ENCODE measurements around the gene CILP2. TPM values are rescaled to one million over a fixed set of nuclear protein-coding genes. Genes with fewer than 3 reads are reported as not detected.

Gene CILP2
- total RNA-seq, 1 experiment from 2014 or later: 0.20 TPM

GRCh38 chr19:19502281-19502680 lies 35.8 kb upstream of the CILP2 start:
- in situ Hi-C loops (cut with HindIII; ENCODE audit: low pct_unique_long_range_greater_than_20kb, low sequenced_read_pairs): no loop called here

GRCh38 chr19:19502808-19503602 lies 35.1 kb upstream of the CILP2 start:
- in situ Hi-C loops (cut with HindIII; ENCODE audit: low pct_unique_long_range_greater_than_20kb, low sequenced_read_pairs): no loop called here
- DNase-seq (ENCODE audit: low read depth): no peak

More at GRCh38 chr19:19502281-19502680, 35.8 kb upstream of the CILP2 start:
- DNase-seq (ENCODE audit: low read depth): no peak

DNA sequence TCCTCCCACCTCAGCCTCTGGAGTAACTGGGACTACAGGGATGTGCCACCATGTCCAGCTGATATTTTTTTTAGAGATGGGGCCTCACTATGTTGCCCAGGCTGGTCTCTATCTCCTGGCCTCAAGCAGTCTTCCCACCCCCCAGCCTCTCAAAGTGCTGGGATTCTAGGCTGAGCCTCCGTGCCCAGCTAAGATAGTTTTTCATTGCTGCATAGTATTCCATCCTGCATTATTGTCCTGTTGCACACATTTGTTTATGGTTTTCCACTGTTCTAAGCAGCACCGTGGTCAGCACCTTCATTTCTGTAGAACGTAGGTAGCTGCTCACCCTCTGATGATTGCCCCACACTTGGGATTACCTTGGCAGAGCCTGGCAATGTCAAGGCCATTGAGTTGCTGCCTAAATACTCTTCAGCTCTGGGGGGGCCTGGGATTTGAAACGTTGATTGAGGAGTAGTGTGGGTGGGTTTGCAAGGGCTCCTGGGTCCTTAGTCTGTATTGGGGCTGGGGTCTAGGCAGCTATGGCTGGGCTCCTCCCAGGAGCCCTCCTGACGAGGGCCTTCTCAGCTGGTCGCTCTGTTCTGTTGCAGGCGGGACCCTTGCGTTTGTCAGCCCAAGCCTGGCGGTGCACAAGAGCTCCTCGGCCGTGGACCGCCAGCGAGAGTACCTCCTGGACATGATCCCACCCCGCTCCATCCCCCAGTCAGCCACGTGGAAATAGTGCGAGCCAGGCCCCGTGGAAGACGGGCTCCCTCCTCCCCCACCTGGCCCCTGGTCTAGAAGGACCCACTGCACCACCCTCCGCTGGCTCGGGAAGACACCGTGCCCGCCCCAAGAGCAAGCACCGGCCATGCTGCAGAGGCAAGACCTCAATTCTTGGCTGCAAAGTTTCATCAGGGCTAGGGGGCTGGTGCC lies 33.1 kb upstream of the CILP2 start:
- in situ Hi-C loops (cut with HindIII; ENCODE audit: low pct_unique_long_range_greater_than_20kb, low sequenced_read_pairs): no loop called here
- no peak for DNase-seq (ENCODE audit: low read depth)

GRCh38 chr19:19505669-19506326 lies 32.3 kb upstream of the CILP2 start:
- in situ Hi-C loops (cut with HindIII; ENCODE audit: low pct_unique_long_range_greater_than_20kb, low sequenced_read_pairs): no loop called here

DNA sequence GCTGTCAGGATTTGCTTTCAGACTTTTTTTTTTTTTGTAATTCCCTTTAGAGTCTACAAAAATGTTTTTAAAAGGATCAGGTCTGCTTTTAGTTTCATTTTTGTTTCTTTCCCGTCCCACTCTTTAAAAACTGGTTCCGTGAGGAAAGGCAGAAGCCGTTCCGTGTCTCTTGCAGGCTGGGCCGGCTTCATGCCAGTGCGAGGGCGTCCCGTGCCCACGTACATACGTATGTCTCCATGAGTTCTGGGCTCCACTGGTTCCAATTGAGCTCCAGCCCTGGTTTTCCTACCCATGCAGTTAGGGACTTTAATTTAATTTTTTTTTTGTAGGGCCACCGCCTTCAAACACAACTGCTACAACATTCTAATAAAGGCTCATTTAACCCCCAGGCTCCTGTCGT lies 31.5 kb upstream of the CILP2 start:
- in situ Hi-C loops (cut with HindIII; ENCODE audit: low pct_unique_long_range_greater_than_20kb, low sequenced_read_pairs): no loop called here
- no peak for DNase-seq (ENCODE audit: low read depth)

More at GRCh38 chr19:19505669-19506326, 32.3 kb upstream of the CILP2 start:
- DNase-seq (ENCODE audit: low read depth): no peak

DNA sequence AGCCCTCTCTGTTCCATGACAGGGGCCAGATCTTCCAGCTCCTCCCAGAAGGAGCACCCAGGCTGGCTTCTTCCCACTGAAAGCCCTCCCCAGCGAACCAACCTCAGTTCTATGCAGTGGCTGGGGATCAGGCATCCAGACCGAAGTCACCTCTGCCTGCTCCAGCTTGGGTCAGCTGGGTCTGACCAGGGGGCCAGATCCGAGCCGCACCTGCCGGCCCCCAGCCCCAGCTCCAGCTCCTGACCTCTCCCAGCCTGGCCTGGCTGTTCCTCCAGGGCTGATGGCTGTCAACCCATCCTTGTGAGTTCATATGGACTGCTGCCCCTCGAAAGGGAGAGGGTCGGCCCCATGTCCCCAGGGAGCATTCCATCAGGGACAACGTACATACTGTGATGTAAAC lies 30.7 kb upstream of the CILP2 start:
- DNase-seq (ENCODE audit: low read depth): no peak
- in situ Hi-C loops (cut with HindIII; ENCODE audit: low pct_unique_long_range_greater_than_20kb, low sequenced_read_pairs): no loop called here

DNA sequence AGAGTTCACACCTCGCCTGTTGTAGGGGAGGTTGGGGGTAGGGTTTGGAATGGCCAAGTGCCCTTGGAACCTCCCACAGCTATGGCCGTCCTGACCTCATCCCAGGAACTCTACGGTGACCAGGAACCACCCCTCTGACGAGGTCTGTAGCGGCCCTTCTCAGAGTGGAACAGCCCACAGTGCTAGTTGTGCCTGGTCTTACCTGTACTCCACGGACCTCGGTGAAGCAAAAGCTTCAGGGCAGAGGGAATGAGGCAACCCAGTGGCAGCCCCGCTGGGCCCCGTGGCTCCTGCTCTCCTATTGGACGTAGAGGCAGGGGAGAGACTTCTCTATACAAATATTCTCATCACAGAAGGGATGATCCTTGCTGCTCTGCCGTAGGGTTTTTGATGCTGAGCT lies 29.8 kb upstream of the CILP2 start:
- DNase-seq (ENCODE audit: low read depth): no peak
- in situ Hi-C loops (cut with HindIII; ENCODE audit: low pct_unique_long_range_greater_than_20kb, low sequenced_read_pairs): no loop called here

DNA sequence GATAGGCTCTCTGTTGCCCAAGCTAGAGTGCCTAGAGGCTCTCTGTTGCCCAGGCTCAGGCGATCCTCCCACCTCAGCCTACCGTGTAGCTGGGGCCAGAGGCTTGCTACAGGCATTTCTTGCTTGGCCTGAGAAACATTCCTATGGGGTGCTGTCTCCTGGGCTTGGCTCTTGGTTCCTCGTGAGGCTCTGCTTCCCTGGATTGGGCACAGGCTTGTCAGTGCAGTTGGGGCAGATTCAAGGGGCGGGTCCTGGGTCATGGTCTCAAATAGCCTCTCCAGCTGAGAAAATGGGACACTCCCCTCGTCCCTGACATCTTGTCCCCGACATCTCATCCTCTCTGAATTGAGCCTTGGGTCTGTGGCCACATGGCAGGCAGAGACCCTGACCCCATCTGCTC lies 27.6 kb upstream of the CILP2 start:
- in situ Hi-C loops (cut with HindIII; ENCODE audit: low pct_unique_long_range_greater_than_20kb, low sequenced_read_pairs): no loop called here
- DNase-seq (ENCODE audit: low read depth): no peak

- in situ Hi-C loops (cut with HindIII; ENCODE audit: low pct_unique_long_range_greater_than_20kb, low sequenced_read_pairs): no loop called here
- no peak for DNase-seq (ENCODE audit: low read depth)
Measured at GRCh38 chr19:19513682-19514081, 24.4 kb upstream of the CILP2 start.

DNA sequence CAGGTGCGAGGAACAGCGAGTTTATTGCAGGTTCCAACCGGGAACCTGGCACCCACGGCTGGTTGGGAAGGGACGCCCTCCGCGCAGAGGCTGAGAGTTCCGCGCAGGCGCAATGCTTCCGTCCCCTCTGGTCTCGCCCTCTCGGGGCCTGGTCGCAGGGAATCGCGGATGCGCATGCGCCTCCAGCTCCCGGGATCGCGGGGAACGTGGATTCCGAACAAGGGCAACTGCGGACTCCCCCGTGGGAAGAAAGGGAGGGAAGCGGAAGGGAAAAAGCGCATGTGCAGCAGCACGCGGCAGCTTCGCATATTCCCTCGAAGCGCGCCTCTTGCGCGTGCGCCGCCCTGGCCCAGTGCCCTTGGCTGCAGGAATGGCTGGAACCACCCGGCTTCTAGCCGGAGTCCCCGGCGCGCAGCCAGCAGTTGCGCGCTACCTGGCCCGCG lies 23.8 kb upstream of the CILP2 start:
- in situ Hi-C loops (cut with HindIII; ENCODE audit: low pct_unique_long_range_greater_than_20kb, low sequenced_read_pairs): no loop called here
- no peak for DNase-seq (ENCODE audit: low read depth)

- no peak for DNase-seq (ENCODE audit: low read depth)
- in situ Hi-C loops (cut with HindIII; ENCODE audit: low pct_unique_long_range_greater_than_20kb, low sequenced_read_pairs): no loop called here
Measured at GRCh38 chr19:19514881-19515641, 23.0 kb upstream of the CILP2 start, which contains the start of gene TSSK6. TSS of gene TSSK6 (minus strand) at chr19:19515548. CDS start at chr19:19515427, 121 bp downstream.

GRCh38 chr19:19515642-19516519 lies 22.2 kb upstream of the CILP2 start, which contains the start of gene NDUFA13:
TSS of gene NDUFA13 (plus strand) at chr19:19516225. CDS start at chr19:19516239, 14 bp downstream.
- in situ Hi-C loops (cut with HindIII; ENCODE audit: low pct_unique_long_range_greater_than_20kb, low sequenced_read_pairs): no loop called here
- DNase-seq (ENCODE audit: low read depth): peak; percentile 88

DNA sequence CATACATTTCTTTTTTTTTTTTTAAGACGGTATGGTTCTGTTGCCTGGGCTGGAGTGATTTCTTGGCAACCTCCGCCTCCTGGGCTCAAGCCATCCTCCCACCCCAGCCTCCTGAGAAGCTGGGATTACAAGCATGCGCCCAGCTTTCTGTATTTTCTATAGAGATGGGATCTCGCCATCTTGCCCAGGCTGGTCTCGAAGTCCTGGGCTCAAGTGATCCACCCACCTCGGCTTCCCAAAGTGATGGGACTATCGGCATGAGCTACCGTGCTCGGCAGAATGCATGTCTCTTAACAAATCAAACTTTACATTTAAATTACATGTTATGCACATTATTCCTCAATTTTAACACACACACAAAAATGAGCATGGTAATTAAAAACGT lies 20.8 kb upstream of the CILP2 start:
- in situ Hi-C loops (cut with HindIII; ENCODE audit: low pct_unique_long_range_greater_than_20kb, low sequenced_read_pairs): no loop called here
- no peak for DNase-seq (ENCODE audit: low read depth)

GRCh38 chr19:19520989-19521388 lies 17.1 kb upstream of the CILP2 start:
- no peak for DNase-seq (ENCODE audit: low read depth)
- in situ Hi-C loops (cut with HindIII; ENCODE audit: low pct_unique_long_range_greater_than_20kb, low sequenced_read_pairs): no loop called here

DNA sequence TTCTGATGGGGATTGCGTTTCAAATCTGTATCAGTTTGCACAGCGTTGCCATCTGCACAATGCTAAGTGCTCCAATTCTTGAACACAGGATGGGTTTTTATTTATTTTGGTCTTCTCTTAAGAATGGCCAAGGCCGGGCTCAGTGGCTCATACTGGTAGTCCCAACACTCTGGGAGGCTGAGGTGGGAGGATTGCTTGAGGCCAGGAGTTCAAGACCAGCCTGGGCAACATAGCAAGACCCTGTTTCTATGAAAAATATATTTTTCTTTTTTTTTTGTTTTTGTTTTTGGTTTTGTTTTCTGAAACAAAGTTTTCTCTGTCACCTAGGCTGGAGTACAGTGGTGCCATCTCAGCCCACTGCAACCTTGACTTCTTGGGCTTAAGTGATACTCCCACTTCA lies 14.9 kb upstream of the CILP2 start:
- DNase-seq (ENCODE audit: low read depth): no peak
- in situ Hi-C loops (cut with HindIII; ENCODE audit: low pct_unique_long_range_greater_than_20kb, low sequenced_read_pairs): no loop called here

DNA sequence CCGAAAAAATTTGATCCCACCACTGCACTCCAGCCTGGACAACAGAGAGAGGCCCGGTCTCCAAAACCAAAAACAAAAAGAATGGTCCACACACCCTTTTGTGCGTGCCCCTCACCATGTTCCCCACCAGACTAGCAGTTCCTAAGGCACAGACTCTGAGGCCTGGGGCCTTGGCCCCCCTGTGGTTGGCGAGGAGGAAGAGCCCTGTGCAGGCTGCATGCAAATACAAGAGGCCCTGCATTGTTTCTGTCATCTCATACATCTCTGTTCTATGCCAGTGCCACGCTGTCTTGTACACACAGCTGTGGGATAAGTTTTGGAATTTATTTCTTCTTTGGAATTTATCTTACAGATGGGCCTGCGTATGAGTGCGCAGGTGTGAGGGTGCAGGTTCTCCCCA lies 14.0 kb upstream of the CILP2 start:
- in situ Hi-C loops (cut with HindIII; ENCODE audit: low pct_unique_long_range_greater_than_20kb, low sequenced_read_pairs): no loop called here
- DNase-seq (ENCODE audit: low read depth): no peak
